Esophagus muscularis mucosa (tissue), 4 donors: ENCODE data around the gene HAO2.

Experiments used
- CTCF ChIP-seq, 3 experiments: fragments of 200-600 bp in 2 of 3; fragments of 450-650 bp in 1 of 3; sonication (generic) in 2 of 3; IDR thresholded peaks; one replicate each; pipeline ENCODE4 v1.5.1; 2017 to 2019; ENCODE audit warnings: antibody characterized with exemption in 3 of 3, mild to moderate bottlenecking in 2 of 3, moderate library complexity in 1 of 3
- EP300 ChIP-seq: sonication (generic); formaldehyde crosslinking; IDR thresholded peaks from one replicate; pipeline ENCODE4 v1.6.1; 2017; ENCODE audit warnings: antibody characterized with exemption
- POLR2A ChIP-seq: fragments of 450-650 bp; IDR thresholded peaks from one replicate; pipeline ENCODE4 v1.6.1; 2017; ENCODE audit warnings: antibody characterized with exemption, moderate library complexity, mild to moderate bottlenecking, low read depth
- POLR2AphosphoS5 ChIP-seq, 2 donors: sonication (generic); formaldehyde crosslinking; IDR thresholded peaks; one replicate each; pipeline ENCODE4 v1.6.1; 2017; ENCODE audit warnings: antibody characterized with exemption in 2 of 2

DNA sequence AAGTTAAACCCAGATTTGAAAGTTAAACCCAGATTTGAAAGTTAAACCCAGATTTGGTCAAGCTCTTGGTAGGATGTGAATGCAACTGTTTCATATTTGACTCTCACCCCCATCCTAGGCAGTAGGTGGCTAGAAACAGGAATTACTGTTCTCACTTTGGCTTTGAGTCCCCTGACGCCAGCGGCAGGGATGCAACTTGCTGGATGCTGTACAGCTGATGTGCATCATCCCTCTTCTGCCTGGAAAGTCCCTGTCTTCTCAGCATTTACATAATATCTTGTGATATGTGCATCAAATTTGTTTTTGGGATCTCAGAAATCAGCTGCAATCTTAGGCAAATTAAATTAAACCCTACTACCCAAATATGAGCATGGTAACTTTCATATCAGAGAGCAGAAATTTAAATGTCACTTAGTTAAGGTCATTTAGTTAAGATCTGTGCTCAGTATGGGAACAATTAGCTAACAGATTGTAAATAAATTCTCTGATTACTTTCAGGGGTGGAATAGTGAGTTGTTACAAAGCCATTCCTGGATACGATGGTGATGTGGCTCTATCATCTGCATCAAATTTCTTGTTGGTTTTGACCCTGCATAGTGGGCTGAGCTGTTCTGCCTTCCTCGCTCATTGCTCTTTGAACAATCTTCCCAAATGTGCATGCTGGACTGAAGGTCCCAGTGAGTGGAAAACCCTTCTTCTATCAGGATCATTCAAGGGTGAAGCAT, 6.8 kb upstream of the HAO2 start:
- no peak for TF ChIP-seq POLR2AphosphoS5 (IDR thresholded peaks at IDR 0.05)
- TF ChIP-seq CTCF (IDR thresholded peaks at IDR 0.05), result no peak
- TF ChIP-seq POLR2A, result no peak
- no peak for TF ChIP-seq EP300
